ENCODE measurements around the gene CDK14.

CDK14 gene

GRCh38 chr7:90995996-90996395, 399.9 kb downstream of the CDK14 start:
- TF ChIP-seq CTCF (IDR thresholded peaks at IDR 0.05; ENCODE audit: insufficient read depth, low read length) (no peak), SPI1 (IDR thresholded peaks at IDR 0.05; ENCODE audit: borderline replicate concordance, low read depth) (no peak), POLR2AphosphoS5 (IDR thresholded peaks at IDR 0.05; ENCODE audit: low read depth) (no peak), GABPA (IDR thresholded peaks at IDR 0.05; ENCODE audit: low read depth) (no peak), REST (IDR thresholded peaks at IDR 0.05; ENCODE audit: insufficient replicate concordance, low read depth) (no peak)
- H3K4me3 ChIP-seq (replicated peaks; ENCODE audit: insufficient read depth, low read length) = no peak overlapping the region

GRCh38 chr7:90999989-91000979, 404.2 kb downstream of the CDK14 start:
- no peaks in the 10 kb centered on the region for H3K27me3 ChIP-seq (ENCODE audit: insufficient read depth, poor library complexity, severe bottlenecking)
- TF ChIP-seq GABPA (IDR thresholded peaks at IDR 0.05; ENCODE audit: low read depth) = no peak
- no peak for TF ChIP-seq SPI1 (IDR thresholded peaks at IDR 0.05; ENCODE audit: borderline replicate concordance, low read depth)
- TF ChIP-seq REST (IDR thresholded peaks at IDR 0.05; ENCODE audit: insufficient replicate concordance, low read depth) = no peak
- no peak for TF ChIP-seq POLR2AphosphoS5 (IDR thresholded peaks at IDR 0.05; ENCODE audit: low read depth)
- TF ChIP-seq CTCF (IDR thresholded peaks at IDR 0.05; ENCODE audit: insufficient read depth, low read length) = no peak
- no peak overlapping the region for H3K27ac ChIP-seq (replicated peaks)
- H3K4me3 ChIP-seq (replicated peaks; ENCODE audit: insufficient read depth, low read length) = no peak overlapping the region
- no peak for DNase-seq (ENCODE audit: low read depth in 1 of 2, low spot score in 1 of 2)

More at GRCh38 chr7:90995996-90996395, 399.9 kb downstream of the CDK14 start:
- Histone ChIP-seq H3K27me3 (ENCODE audit: insufficient read depth, poor library complexity, severe bottlenecking) (no peaks in the 10 kb centered on the region), H3K27ac (replicated peaks) (no peak overlapping the region)
- no peak for DNase-seq (ENCODE audit: low read depth in 1 of 2, low spot score in 1 of 2)

GRCh38 chr7:91005024-91005423, 408.9 kb downstream of the CDK14 start:
- TF ChIP-seq CTCF (IDR thresholded peaks at IDR 0.05; ENCODE audit: insufficient read depth, low read length) (no peak), REST (IDR thresholded peaks at IDR 0.05; ENCODE audit: insufficient replicate concordance, low read depth) (no peak)
- no peak overlapping the region for H3K4me3 ChIP-seq (replicated peaks; ENCODE audit: insufficient read depth, low read length)
- H3K27ac ChIP-seq (replicated peaks) = no peak overlapping the region
- DNase-seq (ENCODE audit: low read depth in 1 of 2, low spot score in 1 of 2) = no peak
- H3K27me3 ChIP-seq (ENCODE audit: insufficient read depth, poor library complexity, severe bottlenecking) = no peaks in the 10 kb centered on the region
